Activated CD4-positive, alpha-beta T cell treated with anti-CD3 and anti-CD28 coated beads, Interleukin-2, amount 50 U/mL, for 24 hours (primary cell): ENCODE measurements around the gene MEGF11.
A peak's percentile ranks its signal among the peaks of the same experiment; 100 is the strongest.

Source experiments
- DNase-seq, 2 donors: peaks; one replicate each; pipeline ENCODE4 v3.0.0-alpha.2; 2020; ENCODE audit warnings: low read depth in 1 of 2, low spot score in 1 of 2

Gene MEGF11

DNA sequence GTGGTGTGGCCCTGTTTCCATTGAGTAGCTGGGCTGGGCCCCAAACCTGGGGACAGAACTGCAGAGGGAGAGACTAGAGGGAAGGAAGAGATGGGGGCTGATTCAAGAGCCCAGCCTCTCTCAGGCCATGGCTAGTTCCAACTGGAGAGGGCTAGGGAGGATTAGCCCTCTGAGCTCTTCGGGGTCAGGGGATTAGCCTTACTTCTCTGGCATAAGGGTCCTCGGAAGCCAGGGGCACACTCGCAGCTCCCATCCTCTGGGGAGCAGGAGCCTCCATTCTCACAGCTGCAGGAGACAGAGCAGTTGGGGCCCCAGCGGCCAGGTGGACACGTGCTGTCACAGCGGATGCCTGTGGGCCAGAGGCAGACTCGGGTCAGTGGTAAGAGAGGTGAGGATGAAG is 330.9 kb downstream of the MEGF11 start:
- DNase-seq, result no peak

DNA sequence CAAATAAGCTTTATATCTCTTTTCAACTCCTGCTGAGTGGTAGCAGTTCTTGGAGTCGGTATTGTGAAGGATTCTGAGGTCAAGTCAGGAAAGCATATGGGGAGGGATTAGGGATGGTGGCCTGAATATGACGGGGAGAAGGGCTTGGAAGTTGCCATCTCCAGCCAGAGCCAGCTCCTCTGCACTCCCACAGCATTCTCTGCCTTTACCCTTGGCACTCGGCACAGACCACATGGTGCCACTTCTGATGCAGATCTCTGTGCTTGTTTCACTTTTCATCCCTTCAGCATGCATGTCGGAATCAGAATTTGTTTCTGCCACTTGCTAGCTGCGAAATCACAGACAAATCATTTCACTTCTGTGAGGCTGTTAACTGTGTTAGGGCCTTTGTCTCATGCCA is 331.8 kb downstream of the MEGF11 start:
- no peak for DNase-seq

DNA sequence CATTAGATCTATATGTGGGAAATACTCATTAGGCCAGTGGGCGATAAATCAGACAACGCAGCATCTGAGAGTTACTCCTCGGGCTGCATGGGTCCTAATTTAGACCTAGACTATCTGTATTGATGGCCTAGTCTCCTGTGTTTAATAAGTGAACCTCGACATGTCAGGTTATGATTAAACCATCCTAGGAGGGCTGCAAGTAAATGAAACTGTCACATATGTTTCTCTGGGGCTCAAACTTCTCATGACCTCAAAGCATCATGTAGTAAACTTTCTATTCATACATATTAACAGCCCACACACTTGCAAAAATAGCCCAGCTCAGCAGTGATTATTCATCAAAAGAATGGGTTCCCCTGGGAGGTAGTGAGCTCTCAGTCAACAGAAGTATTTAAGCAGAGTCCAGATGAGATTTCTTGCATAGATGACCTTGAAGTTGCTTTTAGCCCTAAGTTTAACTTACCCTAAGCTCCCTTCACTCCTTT is 332.7 kb downstream of the MEGF11 start:
- no peak for DNase-seq

DNA sequence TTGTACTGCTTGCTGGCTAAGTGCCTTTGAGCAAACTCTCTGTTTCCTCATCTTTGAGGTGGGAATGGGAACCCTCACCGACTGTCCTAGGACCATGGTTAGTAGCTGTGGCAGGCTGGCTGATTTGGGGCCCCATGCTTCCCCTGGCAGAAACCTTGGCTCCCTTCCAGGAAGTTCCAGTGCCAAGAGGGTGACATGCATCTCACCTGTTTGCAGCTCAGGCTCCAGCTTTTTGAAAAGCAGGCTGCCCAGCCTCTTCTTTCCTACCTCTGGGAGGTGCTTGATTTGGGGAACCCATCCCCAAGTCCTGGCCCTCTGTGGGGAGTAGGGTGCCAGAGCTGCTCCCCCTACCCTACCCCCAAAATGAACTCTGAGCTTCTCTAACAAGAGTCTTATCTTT is 333.4 kb downstream of the MEGF11 start:
- DNase-seq, result no peak

DNA sequence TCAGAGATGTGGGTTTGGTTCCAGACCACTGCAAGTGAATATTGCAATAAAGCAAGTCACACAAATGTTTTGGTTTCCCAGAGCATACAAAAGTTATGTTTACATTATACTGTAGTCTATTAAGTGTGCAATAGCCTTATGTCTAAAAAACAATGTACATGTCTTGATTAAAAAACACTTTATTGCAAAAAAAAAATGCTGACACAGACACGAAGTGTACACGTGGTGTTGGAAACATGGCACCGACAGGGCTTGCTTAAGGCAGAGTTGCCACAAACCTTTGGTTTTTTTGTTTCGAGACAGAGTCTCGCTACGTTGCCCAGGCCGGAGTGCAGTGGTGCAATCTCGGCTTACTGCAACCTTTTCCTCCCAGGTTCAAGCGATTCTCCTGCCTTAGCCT is 334.2 kb downstream of the MEGF11 start:
- no peak for DNase-seq

DNA sequence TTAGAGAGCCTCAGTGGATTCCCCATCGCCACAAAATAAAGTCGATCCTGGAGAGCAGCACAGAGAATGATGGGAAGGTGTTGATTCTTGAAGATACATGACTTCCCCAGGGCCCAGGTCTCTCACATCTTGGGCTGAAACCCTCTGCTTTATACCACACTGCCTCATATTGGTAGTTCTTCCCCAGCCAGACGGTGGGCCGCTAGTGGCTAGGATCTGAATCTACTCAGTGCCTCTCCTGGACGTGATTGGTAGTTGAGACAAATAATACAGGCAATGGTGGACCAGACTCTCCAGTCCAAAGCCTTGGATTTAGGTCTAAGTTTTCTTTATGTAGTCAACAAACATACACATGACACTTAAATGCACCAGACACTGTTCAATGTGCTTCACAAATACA is 334.6 kb downstream of the MEGF11 start:
- DNase-seq, result no peak

DNA sequence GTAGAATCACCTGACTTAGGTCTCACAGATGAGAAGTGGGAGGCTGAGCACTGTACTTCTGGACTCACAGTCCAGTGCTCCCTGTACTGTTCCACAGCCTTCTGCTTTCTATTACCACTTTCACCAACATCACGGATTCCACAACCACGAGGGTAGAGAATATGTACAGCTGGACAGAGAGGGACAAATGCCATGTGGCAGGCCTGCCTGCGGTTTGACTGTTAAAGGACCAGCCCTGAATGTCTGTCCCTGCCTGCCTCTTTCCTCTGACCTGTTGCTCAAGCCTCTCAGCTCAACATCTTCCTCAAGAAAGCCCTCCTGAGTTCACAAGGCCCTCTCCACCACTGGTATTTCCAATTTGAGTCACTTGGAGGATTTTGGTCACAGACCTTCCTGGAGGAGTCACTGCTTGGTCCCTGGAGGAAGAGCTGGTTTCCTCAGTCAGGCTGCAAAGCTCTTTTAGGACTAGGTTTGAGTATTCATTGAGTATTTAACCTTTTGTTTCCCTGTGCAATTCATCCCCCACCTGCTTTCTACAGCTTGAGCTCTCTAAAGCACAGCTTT is 335.1 kb downstream of the MEGF11 start:
- DNase-seq, result no peak

DNA sequence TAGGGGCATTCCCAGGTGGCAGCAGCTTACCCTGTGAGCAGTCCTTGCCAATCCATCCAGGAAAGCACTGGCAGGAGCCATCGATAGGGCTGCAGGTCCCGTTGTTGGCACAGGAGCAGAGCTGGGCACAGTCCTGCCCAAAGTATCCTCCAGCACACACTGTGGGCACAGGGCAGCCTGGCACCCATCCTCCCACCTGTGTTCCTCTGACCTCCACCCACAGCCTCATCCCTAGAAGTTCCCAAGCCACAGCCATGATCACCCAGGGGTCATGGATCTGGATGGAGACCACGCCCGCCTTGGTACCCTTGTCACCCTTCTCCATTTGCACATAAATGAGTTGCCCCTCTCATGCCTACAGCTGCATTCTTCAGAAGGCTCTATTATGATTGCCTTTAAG is 335.6 kb downstream of the MEGF11 start:
- DNase-seq, result no peak

DNA sequence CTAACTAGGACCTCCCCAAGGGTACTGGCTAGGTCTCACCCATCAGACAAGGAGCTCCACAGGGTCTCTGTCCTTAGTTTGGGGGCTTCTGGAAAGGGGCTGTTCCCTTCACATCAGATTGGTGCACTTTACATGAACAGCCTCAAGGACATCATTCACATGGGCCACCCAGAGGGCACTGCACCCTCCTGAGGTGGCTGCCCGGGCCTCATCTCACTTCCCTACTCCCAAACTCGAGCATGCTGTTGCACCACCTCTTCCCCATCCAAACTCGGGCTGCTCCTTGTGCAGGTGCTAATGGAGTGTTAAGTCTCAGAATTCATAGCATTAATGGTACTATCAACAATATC is 336.2 kb downstream of the MEGF11 start:
- no peak for DNase-seq

DNA sequence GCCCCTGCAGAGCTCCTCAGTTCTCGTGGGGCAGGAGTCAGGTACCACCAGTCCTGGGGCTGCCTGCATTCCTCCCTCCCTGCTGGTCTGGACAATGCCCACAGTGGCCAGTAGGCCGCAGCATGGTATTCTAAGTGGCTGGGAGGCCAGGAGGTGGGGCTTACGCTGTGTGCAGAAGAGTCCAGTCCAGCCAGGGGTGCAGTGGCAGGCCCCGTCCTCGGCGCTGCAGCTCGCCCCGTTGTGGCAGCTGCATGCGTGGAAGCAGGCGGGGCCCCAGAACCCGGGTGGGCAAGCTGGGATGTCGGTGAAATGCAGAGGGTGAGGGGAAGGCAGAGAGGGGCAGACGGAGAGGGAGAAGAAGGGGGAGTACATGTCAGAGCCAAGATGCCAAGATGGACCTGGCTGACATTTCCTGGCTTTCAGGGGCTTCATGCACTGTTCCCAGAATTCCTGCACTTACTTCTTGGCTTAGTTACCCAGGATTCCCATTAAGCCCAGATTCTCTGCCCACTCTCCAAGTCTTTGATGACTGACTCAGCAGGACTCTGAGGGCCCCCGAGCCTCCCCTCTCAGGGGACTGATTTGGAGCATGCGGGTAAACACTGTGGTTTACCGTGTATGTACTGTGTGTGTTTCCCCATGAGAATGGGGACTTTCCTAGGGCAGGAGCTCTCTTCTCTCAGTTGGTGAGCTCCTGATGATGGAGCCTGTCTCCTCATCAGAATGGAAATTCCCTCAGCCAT is 336.7 kb downstream of the MEGF11 start:
- DNase-seq, result peak in 1 of 2 donors; percentile 42

DNA sequence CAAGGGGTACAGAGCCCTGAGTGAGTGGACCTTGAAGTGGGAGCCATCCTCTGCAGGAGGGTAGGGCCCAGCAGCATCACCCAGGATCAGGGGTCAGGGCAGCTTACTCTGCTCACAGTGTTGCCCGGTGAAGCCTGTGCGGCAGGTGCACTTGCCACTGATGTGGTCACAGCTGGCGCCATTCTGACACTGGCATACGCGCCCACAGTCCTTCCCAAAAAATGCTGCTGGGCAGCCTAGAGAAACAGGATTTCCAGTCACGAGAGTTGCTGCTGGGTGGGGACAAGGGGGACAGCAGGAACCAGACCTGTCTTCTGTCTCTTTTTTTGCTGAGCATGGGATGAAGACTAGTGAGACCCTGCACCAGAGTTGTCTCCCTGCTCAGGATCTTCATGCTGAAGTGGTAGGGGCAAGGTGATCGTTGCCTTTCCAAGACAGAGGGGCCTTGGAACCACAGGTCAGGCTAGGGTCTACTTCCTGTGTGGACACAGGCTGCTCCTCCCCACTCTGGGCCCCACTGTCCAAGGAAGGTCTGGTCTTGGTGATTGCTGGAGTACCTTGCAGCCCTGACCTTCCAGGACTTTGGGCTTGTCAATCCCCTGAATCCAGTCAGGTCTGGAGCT is 337.4 kb downstream of the MEGF11 start:
- no peak for DNase-seq

DNA sequence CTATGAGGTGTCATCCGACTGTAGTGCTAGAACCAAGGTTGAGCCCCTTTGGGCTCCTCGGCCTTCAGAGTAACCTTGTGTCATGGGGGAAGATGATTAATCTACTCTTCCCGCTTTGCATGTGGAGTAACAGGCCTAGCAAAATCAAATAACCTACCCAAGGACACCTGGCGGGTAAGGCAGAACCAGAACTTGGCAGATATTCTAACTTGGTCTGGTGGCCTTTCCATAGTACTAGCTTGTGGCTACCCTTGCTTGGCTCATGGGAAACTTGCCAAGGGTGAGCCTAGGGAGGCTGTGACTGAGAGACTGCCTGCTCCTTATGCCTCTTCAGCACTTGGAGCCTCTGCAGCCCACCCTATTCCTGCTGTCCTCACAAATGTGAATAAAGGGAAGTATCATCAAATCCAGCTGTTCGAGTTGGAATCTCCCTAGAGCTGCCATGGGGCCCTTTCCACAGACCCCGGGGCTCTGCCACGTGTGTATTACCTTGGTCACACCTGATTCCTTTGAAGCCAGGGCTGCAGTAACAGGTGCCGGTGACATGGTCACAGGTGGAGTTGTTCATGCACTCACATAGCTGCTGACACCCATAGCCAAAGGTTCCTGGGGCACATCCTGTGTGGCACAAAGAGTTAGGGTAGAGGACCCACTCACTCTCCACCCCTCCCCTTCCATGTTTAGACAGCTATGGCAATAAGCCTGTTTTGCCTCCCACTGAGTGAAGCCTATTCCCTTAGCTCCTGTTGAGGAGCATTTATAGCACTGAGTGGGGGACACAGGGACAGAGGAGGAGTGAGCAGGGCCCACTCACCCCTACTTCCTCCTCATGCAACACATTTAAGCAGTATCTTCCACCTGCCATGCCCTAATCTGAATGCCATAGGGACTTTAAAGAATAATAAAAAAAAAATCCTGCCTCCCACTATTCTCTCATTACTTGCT is 338.3 kb downstream of the MEGF11 start:
- DNase-seq, result no peak

DNA sequence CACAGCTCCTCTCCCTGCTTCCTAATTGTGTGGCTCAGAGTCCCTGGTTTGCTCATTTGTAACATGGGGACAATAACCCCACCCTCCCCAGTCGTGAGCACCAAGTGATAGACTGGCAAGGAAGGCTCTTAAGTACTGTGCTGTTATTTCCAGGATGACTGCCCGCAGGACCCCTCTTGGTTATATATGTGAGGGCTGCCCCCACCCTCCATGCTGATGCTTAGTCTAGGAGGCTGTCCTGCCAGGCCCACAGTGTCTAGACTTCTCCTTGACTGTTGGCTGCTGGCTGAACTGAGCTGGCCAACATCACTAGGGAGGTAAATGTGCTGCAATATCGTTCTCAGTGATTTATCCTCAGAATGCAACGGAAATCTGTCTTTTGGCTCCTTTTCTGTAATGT is 339.2 kb downstream of the MEGF11 start:
- DNase-seq, result no peak

DNA sequence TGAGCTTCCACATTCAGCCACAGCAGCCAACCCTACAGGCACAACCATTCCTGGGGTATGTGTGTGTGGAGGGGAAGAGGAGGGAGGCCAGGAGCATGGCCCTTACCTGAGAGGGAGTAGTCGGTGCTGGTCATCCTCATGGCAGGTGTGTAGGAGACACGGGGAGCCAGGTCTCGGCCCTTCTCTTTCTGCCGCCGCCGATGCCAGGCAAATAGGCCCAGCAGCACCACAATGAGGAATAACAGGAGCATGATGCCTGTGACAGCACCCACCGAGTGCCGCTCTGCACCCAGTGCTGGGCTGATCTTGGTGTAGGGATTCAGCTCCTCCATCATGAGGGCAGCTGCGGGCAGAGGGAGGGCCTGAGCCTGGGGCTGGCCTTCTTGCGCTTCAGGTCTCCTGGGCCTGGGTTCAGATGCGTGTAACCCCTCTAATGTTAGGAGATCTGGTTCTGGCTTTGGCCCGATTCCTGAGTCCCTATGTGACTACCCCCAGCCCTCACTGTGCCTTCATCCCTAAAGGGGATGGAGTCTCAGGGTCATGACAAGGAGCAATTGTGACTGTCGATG is 339.8 kb downstream of the MEGF11 start:
- DNase-seq, result no peak

DNA sequence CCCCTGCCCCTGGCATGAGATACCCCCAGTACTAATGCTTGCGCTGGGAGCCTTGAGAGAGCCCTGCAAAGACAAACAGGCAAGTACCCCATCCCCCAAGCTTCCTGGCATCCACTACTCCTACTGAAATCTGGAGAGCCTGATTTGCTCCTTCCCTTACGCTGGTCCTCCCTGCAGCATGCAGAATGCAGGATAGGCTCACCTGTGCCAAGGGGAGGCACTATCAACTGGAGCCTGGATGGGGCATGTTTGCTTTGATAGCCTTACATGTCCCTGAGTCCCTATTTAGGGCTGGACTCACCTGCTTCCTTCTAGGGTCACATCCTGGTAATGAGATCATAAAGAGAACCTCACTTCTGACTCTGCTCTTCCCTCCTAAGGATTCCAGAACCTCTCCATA is 341.3 kb downstream of the MEGF11 start:
- no peak for DNase-seq

DNA sequence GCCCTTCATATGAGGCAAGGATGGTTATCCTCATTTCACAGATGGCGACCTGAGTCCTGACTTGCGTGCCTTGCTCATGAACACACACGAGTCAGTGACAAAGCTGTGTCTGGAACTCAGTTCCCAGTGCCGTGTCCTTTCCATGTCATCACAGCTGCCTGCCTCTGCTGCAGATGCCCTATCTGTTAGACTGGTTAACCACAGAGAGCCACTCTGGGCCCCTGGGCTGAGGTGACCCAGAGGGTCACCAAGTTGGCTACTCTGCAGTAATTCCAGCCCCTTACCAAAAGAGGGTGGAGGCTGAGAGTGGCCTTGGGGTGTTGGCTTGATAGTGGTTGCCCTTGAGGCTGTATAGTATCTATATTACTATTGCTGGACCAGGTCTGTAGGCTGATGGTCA is 343.2 kb downstream of the MEGF11 start:
- DNase-seq, result no peak

DNA sequence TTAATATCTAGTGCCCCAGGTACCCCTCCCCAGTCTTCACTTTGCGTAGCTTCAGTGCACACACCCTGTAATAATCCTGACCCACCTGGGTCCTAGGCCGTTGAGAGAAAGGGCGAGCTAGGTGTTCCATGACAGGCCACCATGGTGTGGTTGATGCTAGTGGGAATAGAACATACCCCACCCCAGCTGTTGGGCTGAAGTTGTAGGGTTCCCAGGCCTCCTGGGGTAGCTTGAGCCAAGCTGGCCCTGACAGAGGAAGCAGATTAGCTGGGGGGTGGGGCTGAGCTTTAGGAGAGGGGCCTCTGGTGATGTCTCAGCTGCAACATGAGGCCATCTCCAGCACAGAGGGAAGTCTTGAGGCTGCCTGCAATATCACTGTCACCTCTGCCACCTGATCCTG is 343.7 kb downstream of the MEGF11 start:
- no peak for DNase-seq

DNA sequence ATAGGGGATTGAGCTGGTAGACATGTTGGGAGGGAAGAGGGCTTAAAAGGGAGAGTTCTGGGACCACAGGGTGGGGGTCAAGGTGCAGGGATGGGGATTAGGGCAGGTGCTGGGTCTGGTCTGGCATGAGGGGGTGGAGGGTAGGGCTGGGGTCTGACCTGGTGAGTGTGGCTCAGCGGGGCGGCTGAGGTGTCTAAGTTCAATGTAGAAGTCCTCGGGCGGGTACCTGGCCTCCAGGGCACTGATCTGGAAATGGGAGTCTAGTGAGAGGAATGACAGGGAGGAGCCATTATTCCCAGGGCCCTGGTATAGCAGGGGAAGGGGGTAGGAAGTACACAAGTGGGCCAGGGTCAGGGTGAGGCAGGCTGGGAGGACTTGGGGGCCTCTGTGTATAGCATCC is 344.7 kb downstream of the MEGF11 start:
- no peak for DNase-seq

DNA sequence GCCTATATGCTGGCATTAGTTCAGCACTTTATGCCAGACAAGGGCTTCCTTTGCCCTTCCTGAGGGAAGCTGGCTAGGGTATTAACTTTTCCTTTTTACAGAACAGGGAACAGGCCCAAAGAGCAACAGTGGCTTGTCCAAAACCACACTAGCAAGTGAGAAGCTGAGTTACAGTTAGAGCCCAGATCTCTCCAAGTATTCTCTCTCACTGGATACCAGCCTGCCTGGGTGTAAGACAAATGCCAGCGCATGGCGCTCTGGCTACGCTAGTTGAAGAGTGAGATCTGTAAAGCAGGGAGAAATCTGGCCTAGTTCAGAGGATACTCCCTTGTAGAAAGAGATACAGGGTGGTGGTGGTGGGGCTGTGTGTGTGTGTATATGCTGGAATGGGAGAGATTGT is 345.9 kb downstream of the MEGF11 start:
- no peak for DNase-seq

DNA sequence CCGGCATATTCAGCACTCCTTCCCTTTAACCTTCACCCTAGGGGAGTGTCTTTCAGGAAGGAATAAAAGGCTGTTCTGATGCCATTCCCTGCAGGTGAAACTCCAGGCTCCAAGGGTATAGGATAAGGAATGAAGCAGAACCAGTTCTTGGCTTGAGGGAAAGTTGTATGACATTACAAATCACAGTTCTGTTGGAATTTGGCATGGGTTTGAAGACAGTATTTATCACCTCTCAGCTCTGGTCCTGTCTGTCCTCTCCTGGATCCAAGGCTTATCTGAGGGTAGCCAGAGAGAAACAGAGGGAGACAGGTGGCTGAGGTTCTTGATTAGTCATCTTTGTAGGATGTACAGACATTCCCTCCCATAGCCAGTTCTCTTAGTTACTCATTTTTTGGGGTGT is 347.2 kb downstream of the MEGF11 start:
- no peak for DNase-seq

DNA sequence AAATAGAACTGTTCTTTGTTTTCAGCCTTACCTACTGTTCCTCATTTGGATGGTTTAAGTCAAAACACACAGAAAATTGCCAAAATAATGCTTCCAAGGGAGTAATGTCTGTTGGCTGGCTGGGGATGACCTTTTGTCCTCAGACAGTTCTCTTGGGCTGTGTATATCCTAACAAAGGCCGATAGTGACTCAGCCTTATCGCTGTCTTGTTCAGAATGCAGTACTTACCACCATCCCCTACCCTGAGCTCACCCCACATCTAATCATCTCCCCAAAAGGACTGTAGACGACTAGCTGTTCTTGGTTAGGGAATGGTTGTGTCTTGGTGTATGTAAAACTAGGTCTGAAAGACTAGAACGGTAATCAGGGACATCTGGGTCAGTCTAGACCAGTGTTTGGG is 349.2 kb downstream of the MEGF11 start:
- DNase-seq, result no peak
